Frontal cortex (tissue), 4 donors: ENCODE data around the gene TXNDC9. TPM values are rescaled to one million over a fixed set of nuclear protein-coding genes. Genes with fewer than 3 reads are reported as not detected.
"Not testable (repeated sequence)": the region's sequence is repeated elsewhere in the genome, so short reads cannot be mapped to it uniquely, and the experiment has no call there.

ENCODE experiments used
- DNase-seq, 2 donors: peaks; one replicate each; pipeline ENCODE4 v3.0.0; 2012; ENCODE audit warnings: low spot score in 2 of 2
- FAIRE-seq: peaks from 2 replicates; lab custom pipeline; 2012; peaks lifted over from hg19 to GRCh38; lab: Jason Lieb, UNC
- total RNA-seq: library from RNA; depleted of rRNA; stranded (reverse); fragments of >200 nt; gene quantifications from one replicate; pipeline ENCODE4 v1.2.3, GENCODE V29; 2014
- donor health status: control.
- donor health status: control.
- donor health status: control.

The TXNDC9 gene, protein sequence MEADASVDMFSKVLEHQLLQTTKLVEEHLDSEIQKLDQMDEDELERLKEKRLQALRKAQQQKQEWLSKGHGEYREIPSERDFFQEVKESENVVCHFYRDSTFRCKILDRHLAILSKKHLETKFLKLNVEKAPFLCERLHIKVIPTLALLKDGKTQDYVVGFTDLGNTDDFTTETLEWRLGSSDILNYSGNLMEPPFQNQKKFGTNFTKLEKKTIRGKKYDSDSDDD
- total RNA-seq: 51.8 TPM

DNA sequence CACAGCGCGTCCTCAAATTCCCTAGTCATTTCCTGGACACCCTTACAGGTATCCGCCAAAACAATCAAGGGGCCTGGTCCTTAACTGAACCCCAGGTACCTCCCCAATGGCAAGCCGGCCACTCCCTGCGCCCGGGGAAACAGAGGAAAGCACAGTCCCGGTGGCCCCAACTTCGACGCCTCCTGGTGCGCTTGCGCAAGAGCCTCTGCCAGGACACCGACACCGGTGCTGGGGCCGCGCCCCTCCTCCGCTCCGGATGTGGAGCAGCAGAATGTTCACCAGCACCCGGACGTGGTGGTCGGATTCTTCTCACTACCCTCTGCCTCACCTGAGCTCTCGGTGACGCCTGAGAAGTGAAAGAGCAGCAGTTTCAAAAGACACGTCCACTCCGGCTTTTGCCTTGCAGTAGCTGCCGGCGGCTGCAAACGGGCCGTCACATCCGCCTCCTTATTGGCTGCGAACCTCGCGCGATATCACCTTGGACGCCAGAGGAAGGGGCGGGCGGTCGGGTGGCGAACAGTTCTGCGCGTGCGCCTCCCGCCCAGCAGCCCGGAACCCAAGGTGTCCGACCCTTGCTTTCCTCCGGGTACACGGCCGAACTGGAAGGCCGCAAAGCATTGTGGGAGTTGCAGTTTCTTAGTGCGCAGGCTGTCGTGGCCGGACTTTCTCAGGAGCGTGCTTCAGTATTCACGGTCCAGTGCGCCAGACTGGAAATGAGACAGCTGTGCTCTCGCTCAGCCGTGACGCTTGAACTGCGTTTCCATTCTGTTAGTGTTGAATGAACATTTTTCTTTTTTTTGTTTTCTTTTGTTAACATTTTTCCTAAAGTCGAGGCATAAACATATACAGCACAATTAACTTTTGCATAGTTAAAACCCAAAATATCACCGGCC lies at the start of gene TXNDC9:
Gene TXNDC9 (minus strand): TSS at position 423 of the 893 bp plus-strand sequence. CDS start 3,123 bp downstream, outside the sequence.
- no peak for FAIRE-seq

DNA sequence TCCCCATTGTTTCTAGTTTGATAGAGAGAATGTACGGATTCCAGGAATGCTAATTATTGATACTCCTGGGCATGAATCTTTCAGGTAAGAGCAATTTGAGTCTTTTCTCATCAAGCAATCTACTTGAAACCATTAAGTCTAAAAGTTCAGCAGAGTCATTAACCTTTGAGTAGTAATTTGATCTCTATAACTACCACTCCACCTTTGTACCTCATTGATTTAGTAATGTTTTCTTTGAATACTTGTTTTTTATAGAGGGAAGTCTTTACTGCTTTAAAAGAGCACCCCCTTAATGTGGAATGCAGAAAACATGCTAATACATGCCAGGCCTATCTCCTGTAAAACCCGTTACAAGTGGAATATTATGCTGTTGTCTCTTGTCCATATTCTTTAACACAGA lies 46.0 kb upstream of the TXNDC9 start:
- no peak for DNase-seq
- no peak for FAIRE-seq

More for the DNA sequence above, at the start of gene TXNDC9:
- peak; percentile 86 to 92 for DNase-seq

- DNase-seq (no peak), FAIRE-seq (no peak)
Measured at GRCh38 chr2:99380376-99381010, 44.4 kb upstream of the TXNDC9 start.

DNA sequence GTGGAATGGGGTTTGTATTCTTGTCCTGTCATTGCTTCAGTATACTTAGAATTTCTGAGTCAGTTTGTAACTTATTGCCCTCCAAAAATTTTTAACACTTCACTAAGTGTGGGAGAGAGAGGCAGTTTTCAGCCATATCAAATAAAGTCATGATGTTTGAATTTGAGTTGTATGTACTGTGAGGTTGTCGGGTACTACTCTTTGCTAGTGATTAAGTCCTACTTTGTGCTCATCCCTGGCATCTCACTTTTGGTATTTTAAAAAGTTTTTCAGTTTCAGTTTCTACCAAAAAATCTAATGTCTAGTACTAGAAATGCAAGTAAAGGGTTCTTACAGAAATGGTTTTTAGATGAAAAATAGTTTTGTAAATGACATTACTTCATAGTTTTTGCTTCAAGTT lies 41.7 kb upstream of the TXNDC9 start:
- DNase-seq: no peak
- FAIRE-seq: no peak

DNA sequence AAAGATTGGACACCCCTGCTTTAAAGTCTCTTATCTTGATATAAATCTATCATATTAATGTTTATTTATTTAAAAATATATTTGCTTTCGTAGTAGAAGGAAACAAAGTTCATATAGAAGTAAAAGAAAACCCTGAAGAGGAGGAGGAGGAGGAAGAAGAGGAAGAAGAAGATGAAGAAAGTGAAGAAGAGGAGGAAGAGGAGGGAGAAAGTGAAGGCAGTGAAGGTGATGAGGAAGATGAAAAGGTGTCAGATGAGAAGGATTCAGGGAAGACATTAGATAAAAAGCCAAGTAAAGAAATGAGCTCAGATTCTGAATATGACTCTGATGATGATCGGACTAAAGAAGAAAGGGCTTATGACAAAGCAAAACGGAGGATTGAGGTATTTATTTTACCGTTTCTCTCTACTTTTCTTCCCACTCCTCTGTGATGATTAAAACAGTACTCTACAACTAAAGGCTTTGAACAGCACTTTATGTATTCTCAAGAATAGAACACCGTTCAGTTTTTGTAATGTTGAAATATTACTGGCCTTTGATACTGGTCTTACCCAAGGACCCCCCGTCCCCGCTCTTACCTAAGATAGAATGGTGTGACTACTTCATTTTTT lies 40.2 kb upstream of the TXNDC9 start:
- DNase-seq (no peak), FAIRE-seq (no peak)

DNA sequence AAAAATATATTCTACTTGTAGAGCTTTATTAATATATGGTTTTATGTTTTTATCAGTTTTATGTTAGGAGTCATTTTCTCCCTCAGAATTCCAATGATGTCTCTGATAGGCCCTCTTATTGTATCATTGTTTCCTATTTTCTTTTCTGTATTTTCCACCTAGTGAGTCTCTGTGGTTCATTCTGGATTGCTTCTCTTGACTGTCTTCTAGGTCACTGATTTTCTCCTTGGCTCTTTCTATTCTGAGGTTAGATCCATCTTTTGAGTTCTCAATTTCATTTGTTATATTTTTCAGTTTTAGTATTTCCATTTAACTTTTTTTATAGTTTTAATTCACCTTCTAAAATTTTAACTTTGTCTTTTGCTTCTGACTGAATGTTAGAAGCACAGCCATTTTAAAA lies 38.6 kb upstream of the TXNDC9 start:
- no peak for DNase-seq

GRCh38 chr2:99373144-99373543 lies 37.0 kb upstream of the TXNDC9 start:
- DNase-seq: no peak
- no peak for FAIRE-seq

More for the DNA sequence above, 38.6 kb upstream of the TXNDC9 start:
- FAIRE-seq: no peak

- not testable (repeated sequence) for FAIRE-seq, DNase-seq
Measured at GRCh38 chr2:99368854-99369253, 32.7 kb upstream of the TXNDC9 start.

DNA sequence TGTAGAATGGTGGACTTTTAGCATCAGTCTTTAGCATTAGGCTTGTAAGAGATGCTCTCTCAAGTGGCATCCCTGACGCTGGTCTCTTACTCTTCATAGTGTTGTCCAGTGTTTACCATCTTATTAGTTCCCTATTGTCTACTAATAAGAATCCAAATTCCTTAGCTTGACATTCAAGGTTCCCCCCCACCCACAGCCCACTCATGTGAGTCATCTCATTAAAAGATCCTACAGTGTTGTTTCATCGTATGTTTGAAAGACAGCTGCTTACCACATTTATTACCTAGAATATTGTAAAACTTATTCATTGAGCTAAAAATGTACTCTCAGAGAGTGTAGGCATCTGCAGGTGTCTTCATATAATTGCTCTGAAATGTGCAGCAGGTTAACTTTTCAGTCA lies 29.5 kb upstream of the TXNDC9 start:
- DNase-seq: no peak
- no peak for FAIRE-seq

- FAIRE-seq: no peak
- no peak for DNase-seq
Measured at GRCh38 chr2:99356853-99357252, 20.7 kb upstream of the TXNDC9 start.

- not testable (repeated sequence) for DNase-seq, FAIRE-seq
Measured at GRCh38 chr2:99354825-99355224, 18.7 kb upstream of the TXNDC9 start.

DNA sequence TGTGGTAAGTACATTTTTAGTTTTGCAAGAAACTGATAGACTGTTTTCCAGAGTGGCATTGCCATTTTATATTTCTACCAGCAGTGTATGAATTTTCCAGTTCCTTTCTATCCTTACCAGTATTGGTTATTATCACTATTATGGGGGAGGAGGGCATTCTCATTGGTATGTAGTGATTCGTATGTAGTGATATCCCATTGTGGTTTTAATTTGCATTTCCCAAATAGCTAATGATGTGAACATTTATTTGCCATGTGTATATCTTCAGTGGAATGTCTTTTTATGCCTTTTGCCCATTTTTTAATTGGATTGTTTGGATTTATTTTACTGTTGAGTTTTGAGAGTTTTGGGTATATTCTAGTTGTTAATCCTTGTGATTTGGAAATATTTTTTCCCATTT lies 17.9 kb upstream of the TXNDC9 start:
- FAIRE-seq: no peak
- no peak for DNase-seq

DNA sequence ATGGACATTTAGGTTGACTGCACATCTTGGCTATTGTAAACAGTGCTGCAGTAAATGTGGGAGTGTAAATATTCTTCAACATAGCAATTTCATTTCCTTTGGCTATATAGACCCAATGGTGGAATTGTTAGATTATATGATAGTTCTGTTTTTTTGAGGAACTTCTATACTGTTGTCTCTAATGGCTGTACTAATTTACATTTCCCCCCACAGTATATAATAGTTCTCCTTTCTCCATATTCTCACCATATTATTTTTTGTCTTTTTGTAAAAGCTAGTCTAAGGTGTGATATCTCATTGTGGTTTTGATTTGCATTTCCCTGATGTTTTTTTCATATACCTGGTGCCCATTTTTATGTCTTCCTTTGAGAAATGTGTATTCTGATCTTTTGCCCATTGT lies 14.1 kb upstream of the TXNDC9 start:
- FAIRE-seq (no peak), DNase-seq (no peak)

DNA sequence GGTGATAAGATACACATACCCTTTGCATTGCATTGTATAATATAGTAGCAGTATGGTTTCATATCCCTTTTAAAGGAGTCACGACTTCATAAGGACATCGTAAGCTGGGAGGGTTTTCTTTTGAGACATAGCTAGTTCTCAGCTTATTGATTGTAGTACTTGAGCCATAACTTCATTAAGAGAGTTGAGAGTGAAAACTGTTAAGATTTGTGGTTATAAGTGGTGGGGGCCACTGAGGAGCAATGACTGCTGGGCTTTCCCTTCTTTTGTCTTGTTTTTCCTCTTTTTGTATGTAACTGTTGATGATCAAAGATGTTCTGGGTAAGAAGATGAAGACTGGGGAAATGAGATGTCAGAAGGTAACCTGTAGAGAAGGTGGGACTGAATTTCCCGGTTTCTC lies 12.0 kb upstream of the TXNDC9 start:
- FAIRE-seq: no peak
- DNase-seq: no peak

DNA sequence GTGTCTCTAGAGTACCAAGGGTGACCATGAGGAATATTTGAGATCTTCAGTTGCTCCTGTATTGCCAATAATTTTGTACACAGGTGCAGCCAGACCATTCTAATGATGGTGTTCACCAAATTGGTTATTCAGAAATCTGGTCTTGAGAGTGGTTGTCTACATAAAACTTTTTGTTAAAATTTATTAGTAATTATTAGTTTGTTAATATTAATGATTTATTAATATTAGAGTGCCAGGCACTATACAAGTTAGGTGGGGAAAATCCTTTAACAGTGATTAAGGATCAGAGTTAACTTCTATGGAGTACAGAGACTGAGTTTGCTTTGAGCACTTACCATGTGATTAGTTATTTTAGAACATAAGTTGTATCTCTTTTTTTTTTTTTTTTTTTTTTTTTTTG lies 10.1 kb upstream of the TXNDC9 start:
- DNase-seq (no peak), FAIRE-seq (no peak)

DNA sequence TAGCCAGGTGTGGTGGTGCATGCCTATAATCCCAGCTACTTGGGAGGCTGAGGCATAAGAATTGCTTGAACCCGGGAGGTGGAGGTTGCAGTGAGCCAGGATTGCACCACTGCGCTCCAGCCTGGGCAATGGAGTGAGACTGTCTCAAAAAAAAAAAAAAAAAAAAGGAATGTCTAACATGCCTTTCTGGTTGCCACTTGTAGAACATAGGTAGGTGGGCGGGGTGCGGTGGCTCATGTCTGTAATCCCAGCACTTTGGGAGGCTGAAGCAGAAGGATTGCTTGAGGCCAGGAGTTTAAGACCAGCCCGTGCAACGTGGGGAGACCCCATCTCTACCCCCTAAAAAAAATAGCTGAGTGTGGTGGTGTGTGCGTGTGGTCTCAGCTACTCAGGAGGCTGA lies 9.3 kb upstream of the TXNDC9 start:
- DNase-seq, FAIRE-seq: not testable (repeated sequence)

DNA sequence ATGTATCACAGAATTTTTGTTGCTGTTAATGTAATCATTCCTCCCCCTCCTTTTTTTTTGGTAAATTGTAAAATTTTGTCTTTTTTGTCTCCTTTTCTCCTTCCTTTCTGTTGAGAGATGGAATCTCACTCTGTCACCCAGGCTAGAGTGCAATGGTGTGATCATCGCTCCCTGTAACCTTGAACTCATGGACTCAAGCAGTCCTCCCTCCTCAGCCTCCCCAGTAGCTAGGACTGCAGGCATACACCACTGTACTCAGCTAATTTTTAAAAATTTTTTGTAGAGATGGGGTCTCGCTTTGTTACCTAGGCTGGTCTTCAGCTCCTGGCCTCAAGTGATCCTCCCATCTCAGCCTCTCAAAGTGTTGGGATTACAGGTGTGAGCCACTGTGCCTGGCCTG lies 6.4 kb upstream of the TXNDC9 start:
- FAIRE-seq: no peak
- no peak for DNase-seq

DNA sequence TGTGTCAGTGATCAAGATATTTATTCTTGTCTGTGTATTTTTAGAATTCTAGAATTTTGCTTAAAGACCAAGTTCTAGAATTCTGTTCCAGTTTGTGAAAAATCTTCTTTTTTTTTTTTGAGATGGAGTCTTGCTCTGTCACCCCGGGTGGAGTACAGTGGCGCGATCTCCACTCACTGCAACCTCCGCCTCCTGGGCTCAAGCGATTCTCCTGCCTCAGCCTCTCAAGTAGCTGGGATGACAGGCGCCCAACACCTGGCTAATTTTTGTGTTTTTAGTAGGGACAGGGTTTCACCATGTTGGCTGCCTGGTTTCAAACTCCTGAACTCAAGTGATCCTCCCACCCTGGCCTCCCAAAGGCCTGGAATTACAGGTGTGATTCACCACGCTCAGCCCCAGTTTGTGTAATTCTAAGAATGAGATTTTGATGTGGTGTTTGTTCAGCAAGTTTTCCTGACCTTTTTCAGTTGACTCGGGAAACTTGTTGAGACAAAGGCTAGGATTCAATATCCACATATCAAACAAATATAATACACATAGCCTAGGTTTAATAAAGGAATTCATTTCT lies 4.6 kb upstream of the TXNDC9 start:
- no peak for FAIRE-seq
- no peak for DNase-seq

GRCh38 chr2:99338029-99338585 lies 2.0 kb upstream of the TXNDC9 start:
- DNase-seq (no peak), FAIRE-seq (no peak)
